GM21825 (cell line): Measurements from ENCODE around the gene JCHAIN.
A peak's percentile ranks its signal among the peaks of the same experiment; 100 is the strongest.
"Not testable (repeated sequence)": the region's sequence is repeated elsewhere in the genome, so short reads cannot be mapped to it uniquely, and the experiment has no call there.

Source experiments
- ATAC-seq: cut with Tn5 transposase; IDR thresholded peaks from one replicate; pipeline ENCODE4 v1.9.1; 2021; ENCODE audit warnings: mild to moderate bottlenecking, moderate library complexity; ENCODE audit not compliant: unreplicated experiment

JCHAIN gene

DNA sequence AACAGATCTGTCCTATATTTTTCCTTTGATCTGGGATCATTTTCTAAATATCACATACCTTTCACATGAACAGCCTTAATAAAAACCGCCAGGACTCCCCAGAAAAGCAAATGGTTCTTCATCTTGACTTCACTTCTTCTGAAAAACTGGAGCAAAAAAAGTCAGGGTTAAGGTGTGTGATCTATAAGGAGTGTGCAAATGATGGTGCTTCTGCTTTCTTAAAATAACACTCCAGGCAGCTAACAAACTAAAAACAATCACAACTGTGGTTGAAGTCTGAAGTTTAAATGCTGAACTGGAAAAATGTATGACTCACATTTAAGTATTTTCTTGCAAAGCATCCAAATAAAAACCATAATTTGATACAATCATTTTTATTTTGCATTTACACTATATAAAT lies at the start of gene JCHAIN:
TSS of gene JCHAIN (minus strand) at position 140 of the 400 bp plus-strand sequence. CDS start at position 122, 18 bp downstream.
- no peak for ATAC-seq

- peak; percentile 19 for ATAC-seq
Measured at GRCh38 chr4:70715097-70715496, 48.8 kb upstream of the JCHAIN start.

DNA sequence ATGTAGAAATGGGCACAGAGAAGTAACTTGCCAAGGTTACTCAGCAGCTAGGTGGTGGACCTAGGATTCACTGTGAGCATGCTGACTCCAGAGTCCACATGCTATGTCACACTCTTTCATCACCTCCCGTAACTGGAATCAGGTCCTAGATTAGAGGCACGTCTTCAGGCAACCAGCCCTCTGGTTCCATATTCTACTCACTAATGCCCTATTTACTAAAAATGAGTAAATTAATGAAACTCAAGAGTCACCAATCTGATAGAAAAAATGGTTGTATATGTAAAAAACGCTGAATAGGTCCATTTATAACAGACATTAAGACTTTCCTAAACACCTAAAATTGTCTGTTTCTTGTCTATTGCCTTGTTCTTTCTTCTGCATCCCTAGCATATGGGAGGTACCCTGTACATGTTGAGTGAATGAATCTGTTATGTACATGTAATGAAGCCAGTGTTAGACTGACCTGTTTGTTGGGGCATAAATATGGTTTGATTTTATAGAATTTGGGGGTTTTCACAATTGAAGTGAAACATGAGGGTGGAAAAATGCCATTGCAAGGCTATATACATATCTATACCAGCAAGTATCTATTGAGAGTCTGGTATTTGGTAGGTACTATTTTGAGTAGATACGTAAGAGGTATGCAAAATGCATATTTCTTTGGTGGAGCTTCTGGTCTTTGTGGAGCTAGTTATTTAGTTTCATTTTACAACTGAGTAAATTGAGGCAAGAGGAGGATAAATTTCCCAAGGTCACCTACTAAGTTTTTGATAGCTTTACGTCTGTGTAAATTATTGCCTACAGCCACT lies 48.0 kb upstream of the JCHAIN start:
- peak; percentile 41 for ATAC-seq

- peak; percentile 40 for ATAC-seq
Measured at GRCh38 chr4:70713453-70714078, 47.3 kb upstream of the JCHAIN start.

DNA sequence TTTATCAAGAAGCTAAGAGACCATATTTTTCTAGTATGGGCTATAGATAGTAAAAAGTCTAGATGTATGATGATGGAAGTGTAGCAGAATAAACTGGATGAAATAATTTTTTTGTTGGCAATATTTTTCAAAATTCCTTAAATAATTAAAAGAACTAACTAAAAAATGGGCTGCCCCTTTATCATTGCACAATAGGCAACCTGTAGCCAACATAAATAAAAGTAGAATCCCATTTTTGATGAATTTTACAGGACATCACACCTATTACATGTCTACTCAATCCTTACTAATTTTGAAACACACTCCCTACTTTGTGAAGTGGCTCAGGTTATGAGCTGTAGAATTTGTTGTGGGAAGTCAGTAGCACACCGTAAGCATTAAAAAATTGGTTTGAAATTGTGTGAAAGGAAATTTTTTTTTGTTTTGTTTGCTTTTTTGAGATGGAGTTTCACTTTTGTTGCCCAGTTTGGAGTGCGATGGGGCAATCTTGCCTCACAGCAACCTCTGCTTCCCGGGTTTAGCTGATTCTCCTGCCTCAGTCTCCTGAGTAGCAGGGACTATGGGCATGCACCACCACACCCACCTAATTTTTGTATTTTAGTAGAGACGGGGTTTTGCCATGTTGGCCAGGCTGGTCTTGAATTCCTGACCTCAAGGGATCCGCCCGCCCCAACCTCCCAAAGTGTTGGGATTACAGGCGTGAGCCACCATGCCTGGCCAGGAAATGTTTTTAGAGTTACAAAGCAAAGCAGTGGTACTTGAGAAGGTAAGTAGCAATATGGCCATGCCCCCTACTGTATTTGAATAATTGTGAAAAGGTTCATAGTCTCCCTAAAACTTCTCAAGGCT lies 46.5 kb upstream of the JCHAIN start:
- ATAC-seq: no peak

DNA sequence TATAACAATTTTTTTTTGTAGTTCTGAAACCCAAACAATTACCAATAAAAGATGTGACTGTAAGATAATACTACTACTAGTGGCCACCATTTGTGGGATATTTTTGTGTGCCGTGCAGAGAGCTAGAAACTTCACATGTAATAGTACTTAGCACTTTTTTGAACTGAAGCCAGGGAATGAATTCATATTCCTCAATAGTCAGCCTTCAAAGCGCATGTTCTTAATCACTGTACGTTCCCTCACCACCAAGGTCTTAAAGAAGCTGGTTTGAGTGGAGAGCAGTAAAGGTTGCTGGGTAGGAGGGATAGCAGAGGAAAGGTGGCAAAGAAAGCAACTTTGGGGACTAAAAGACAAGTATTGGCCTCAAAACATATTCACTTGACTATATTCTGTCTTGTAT lies 45.8 kb upstream of the JCHAIN start:
- no peak for ATAC-seq

- ATAC-seq: no peak
Measured at GRCh38 chr4:70711599-70711998, 45.3 kb upstream of the JCHAIN start.

DNA sequence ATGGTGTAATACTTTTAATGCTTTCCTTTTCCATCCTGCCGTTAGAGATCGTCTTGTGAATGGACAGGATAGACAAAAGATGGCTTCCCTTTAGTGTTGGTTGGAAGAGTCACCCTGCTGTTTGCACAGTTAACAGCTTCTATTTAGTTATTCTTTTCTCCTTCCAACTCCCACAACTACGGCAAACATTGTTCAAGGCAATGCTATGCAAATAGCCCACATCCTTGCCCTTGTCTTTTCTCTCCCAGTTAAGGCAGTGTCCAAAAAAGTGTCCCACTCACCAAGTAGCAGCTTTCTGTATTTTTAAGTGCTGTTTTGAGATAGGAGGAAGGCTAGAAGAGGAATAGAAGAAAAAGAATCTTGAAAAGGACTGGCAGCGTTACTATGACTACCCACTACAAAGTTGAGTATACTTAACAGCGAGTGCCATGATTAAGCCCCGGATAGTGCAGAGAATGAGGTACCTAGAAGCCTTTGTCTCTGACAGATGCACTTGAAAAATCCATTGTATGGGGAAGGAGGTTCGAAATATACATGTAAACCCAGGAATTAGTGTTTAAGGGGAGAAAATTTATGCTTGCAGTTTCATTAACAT lies 43.4 kb upstream of the JCHAIN start:
- no peak for ATAC-seq

DNA sequence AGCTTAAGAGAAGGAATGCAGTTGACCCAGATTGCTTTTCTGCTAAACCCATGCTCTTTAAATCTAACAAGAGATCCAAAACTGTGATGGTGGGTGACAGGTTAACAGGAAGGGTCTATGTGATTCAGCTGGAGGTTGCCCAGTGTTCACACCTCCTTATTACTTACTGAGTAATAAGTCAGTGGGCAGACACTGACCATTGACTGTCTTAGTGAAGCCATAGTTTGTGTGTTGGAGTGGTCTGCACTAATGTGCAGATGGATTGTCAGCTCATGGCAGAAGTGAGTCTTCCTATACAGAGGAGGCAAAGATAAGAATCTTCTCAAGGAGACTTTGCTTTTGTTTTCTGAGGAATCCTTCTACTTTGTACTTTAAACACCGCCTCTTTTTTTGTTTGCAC lies 40.2 kb upstream of the JCHAIN start:
- ATAC-seq: no peak

- no peak for ATAC-seq
Measured at GRCh38 chr4:70706044-70706461, 39.7 kb upstream of the JCHAIN start.

GRCh38 chr4:70705183-70706043 lies 39.1 kb upstream of the JCHAIN start:
- ATAC-seq: peak; percentile 54

- ATAC-seq: peak; percentile 37
Measured at GRCh38 chr4:70704931-70705182, 38.5 kb upstream of the JCHAIN start.

- ATAC-seq: peak; percentile 72
Measured at GRCh38 chr4:70704215-70704930, 38.1 kb upstream of the JCHAIN start.

DNA sequence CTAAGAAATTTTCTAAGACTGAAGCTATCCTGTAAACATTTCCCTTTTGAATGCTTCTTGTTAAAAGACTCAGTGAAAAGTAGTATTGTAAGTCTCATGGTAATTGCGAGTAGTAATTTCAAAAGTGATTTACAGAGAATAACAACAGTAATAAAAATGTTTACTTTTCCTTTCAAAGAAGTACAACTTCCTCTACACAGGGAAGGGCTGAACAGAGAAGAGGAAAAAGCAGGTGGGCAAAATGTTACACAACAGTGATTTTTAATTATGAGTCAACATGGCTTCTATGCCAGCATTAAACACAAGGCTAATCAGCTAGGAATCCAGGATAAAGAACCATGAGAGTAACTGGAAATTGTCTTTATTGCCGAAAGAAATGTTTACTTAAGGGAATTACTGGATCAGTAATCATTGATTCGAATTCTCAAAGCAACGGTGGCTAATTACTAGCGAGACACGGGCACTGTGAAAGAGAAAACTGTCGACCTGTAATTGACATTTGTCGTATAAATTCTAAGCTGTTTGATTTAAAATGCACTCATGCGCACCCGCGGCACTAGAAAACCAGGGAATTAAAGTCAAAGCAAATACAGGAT lies 37.4 kb upstream of the JCHAIN start:
- no peak for ATAC-seq

- ATAC-seq: not testable (repeated sequence)
Measured at GRCh38 chr4:70702592-70702991, 36.3 kb upstream of the JCHAIN start.

- ATAC-seq: no peak
Measured at GRCh38 chr4:70701271-70701670, 35.0 kb upstream of the JCHAIN start.

DNA sequence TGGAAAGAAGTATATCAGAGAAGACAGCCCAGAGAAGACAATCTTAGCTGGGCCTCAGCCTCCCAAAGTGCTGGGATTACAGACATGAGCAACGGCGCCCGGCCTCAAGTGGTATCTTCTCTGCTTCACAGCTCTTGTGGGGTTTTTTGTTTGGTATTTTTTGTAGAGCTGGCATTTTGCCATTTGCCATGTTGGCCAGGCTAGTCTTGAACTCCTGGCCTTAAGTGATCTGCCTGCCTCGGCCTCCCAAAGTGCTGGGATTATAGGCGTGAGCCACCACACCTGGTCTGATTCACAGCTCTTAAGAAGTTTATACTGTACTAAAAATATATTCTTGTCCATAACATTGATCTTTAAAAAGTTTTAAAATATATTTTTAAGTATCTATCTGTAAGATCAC lies 34.4 kb upstream of the JCHAIN start:
- no peak for ATAC-seq

GRCh38 chr4:70698435-70698834 lies 32.1 kb upstream of the JCHAIN start:
- ATAC-seq: not testable (repeated sequence)

- not testable (repeated sequence) for ATAC-seq
Measured at GRCh38 chr4:70694633-70695032, 28.3 kb upstream of the JCHAIN start.
